Keratinocyte (primary cell): ENCODE results near the gene ALDH4A1. TPM values are rescaled to one million over a fixed set of nuclear protein-coding genes. Genes with fewer than 3 reads are reported as not detected.

ENCODE experiments used
- DNase-seq: peaks from one replicate; pipeline ENCODE4 v3.0.0-alpha.2; 2011; ENCODE audit warnings: low read depth, missing footprints, low spot score
- FAIRE-seq: peaks from 2 replicates; lab custom pipeline; 2011; peaks lifted over from hg19 to GRCh38; lab: Jason Lieb, UNC
- H2AFZ ChIP-seq: 2 replicates; pipeline ENCODE4 v1.6.0; 2012; ENCODE audit warnings: low read length, control low read depth, inconsistent platforms; ENCODE audit not compliant: control insufficient read depth
- H3K27ac ChIP-seq: 2 replicates; pipeline ENCODE4 v1.5.1; 2011; ENCODE audit warnings: low read length; ENCODE audit not compliant: control insufficient read depth, insufficient read depth
- H3K27me3 ChIP-seq: 3 replicates; pipeline ENCODE4 v1.6.0; 2011; ENCODE audit warnings: low read length; ENCODE audit not compliant: control insufficient read depth, insufficient read depth; ENCODE audit errors: extremely low read depth
- H3K36me3 ChIP-seq, 2 experiments: 2 replicates in 1 of 2; 3 replicates in 1 of 2; pipeline ENCODE4 v1.5.1; 2011; ENCODE audit warnings: low read length in 2 of 2, mild to moderate bottlenecking in 1 of 2; ENCODE audit not compliant: control insufficient read depth in 2 of 2, insufficient read depth in 2 of 2; ENCODE audit errors: extremely low read depth in 1 of 2
- H3K4me1 ChIP-seq: 3 replicates; pipeline ENCODE4 v1.5.1; 2011; ENCODE audit warnings: low read length; ENCODE audit not compliant: control insufficient read depth, insufficient read depth; ENCODE audit errors: extremely low read depth
- H3K4me2 ChIP-seq: 3 replicates; pipeline ENCODE4 v1.6.0; 2011; ENCODE audit warnings: low read depth, low read length; ENCODE audit not compliant: control insufficient read depth, insufficient read depth; ENCODE audit errors: extremely low read depth
- H3K4me3 ChIP-seq, 3 experiments: fragments of 200-600 bp in 1 of 3; sonication (generic) in 1 of 3; 2 replicates in 2 of 3; 3 replicates in 1 of 3; pipeline ENCODE4 v1.5.1; 2011 to 2016; ENCODE audit warnings: low read length in 3 of 3, mild to moderate bottlenecking in 3 of 3, control low read depth in 2 of 3, inconsistent platforms in 1 of 3, low read depth in 1 of 3, mixed read lengths in 1 of 3, mixed run types in 1 of 3, moderate library complexity in 1 of 3; ENCODE audit not compliant: control insufficient read depth in 2 of 3, insufficient read depth in 2 of 3; ENCODE audit errors: extremely low read depth in 1 of 3
- H3K79me2 ChIP-seq: 2 replicates; pipeline ENCODE4 v1.6.0; 2012; ENCODE audit warnings: low read length; ENCODE audit not compliant: control insufficient read depth, insufficient read depth
- H3K9ac ChIP-seq: 3 replicates; pipeline ENCODE4 v1.6.0; 2011; ENCODE audit warnings: low read length; ENCODE audit not compliant: control insufficient read depth, insufficient read depth; ENCODE audit errors: extremely low read depth
- H3K9me1 ChIP-seq: 3 replicates; pipeline ENCODE4 v1.6.0; 2011; ENCODE audit warnings: low read length; ENCODE audit not compliant: control insufficient read depth, insufficient read depth; ENCODE audit errors: extremely low read depth
- H3K9me3 ChIP-seq: 2 replicates; pipeline ENCODE4 v1.5.1; 2012; ENCODE audit warnings: low read depth, low read length; ENCODE audit not compliant: control insufficient read depth
- H4K20me1 ChIP-seq: 3 replicates; pipeline ENCODE4 v1.6.0; 2011; ENCODE audit warnings: low read length; ENCODE audit not compliant: control insufficient read depth, insufficient read depth; ENCODE audit errors: extremely low read depth
- EZH2 ChIP-seq: IDR thresholded peaks from one replicate; pipeline ENCODE4 v1.6.1; 2012; ENCODE audit warnings: inconsistent platforms, mild to moderate bottlenecking, low read length, moderate library complexity
- dilution Hi-C: fragments of 300-500 bp; cut with MboI; formaldehyde crosslinking; loops from one replicate; pipeline ENCODE4 v1.7.0; 2020; ENCODE audit warnings: low sequenced_read_pairs; ENCODE audit not compliant: extremely low pct_ligation_motif_present
- polyA plus RNA-seq, 5 experiments: library from polyadenylated mRNA; depleted of rRNA in 3 of 5; stranded (reverse) in 3 of 5; stranded (forward) in 1 of 5; unstranded in 1 of 5; fragments of >200 nt; gene quantifications; 1 replicate in 1 of 5; 2 replicates in 3 of 5; 3 replicates in 1 of 5; pipeline versions ENCODE4 v1.2.1 to v1.2.3, GENCODE V29; 2011 to 2012; ENCODE audit warnings: missing spikeins in 2 of 5, low read depth in 1 of 5, low replicate concordance in 1 of 5
- TF ChIP-seq, protein P1 (sequence below), 3 experiments: IDR thresholded peaks in 1 of 3; conservative IDR thresholded peaks in 1 of 3; optimal IDR thresholded peaks in 1 of 3; 2 replicates in 2 of 3; 3 replicates in 1 of 3; pipeline versions ENCODE3 to v1.5.1; 2011; ENCODE audit warnings: low read length in 3 of 3, mild to moderate bottlenecking in 3 of 3, moderate library complexity in 2 of 3, control low read depth in 1 of 3, inconsistent platforms in 1 of 3; ENCODE audit not compliant: insufficient read depth in 2 of 3; ENCODE audit errors: extremely low read depth in 1 of 3

Gene ALDH4A1
- polyA plus RNA-seq, 1 donor (not counting 4 experiments of a cell fraction or from before 2014, with no cell fraction given), result 52.7 TPM

DNA sequence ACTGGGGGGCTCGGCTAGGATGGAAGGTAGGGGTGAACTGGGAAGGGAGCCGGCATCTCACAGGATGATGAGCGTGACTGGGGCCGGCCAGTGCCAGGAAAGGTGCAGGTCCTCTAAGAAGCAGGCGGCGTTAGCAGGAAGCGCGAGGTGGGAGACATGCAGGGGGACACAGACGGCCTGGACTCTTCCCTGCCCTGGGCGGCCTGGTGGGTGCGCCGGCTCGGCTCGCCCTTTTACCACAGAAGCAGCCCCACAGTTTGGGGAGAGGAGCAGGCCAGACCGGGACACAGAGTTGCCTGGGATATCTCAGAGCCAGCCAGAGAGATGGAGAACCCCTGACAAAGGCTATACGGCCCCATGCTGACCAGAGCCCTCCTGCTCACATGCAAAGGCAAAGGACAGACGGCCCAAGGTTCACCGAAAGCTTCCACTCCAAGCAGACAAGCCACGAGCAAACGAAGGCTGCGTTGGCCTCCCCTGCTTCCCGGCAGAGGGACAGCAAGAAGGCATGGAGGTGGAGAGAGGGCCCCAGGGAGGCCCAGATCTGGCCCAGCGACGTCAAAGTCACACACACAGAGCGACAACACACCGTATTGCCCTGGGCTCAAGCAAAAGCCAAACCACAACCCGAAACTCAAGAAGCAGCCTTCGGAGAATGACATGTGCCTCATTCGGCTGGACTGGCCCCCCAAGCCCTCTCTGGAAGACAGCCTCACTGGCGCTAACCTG, 14.9 kb upstream of the ALDH4A1 start:
- Histone ChIP-seq H2AFZ (no peak overlapping the region), H3K79me2 (peaks cover 77% of the 10 kb centered on the region), H3K36me3 (peaks cover 36 to 63% of the 10 kb centered on the region in 2 experiments), H3K9ac (no peak overlapping the region), H3K27me3 (no peaks in the 10 kb centered on the region), H3K9me3 (no peaks in the 10 kb centered on the region), H4K20me1 (peaks cover 19% of the 10 kb centered on the region), H3K4me2 (no peak overlapping the region), H3K4me1 (peaks cover 11% of the 10 kb centered on the region), H3K4me3 (no peak overlapping the region), H3K27ac (no peak overlapping the region), H3K9me1 (peaks cover 5% of the 10 kb centered on the region)
- FAIRE-seq (no peak), DNase-seq (no peak)
- dilution Hi-C loops, result no loop called here
- TF ChIP-seq EZH2, result no peak
- TF ChIP-seq, protein P1, sequence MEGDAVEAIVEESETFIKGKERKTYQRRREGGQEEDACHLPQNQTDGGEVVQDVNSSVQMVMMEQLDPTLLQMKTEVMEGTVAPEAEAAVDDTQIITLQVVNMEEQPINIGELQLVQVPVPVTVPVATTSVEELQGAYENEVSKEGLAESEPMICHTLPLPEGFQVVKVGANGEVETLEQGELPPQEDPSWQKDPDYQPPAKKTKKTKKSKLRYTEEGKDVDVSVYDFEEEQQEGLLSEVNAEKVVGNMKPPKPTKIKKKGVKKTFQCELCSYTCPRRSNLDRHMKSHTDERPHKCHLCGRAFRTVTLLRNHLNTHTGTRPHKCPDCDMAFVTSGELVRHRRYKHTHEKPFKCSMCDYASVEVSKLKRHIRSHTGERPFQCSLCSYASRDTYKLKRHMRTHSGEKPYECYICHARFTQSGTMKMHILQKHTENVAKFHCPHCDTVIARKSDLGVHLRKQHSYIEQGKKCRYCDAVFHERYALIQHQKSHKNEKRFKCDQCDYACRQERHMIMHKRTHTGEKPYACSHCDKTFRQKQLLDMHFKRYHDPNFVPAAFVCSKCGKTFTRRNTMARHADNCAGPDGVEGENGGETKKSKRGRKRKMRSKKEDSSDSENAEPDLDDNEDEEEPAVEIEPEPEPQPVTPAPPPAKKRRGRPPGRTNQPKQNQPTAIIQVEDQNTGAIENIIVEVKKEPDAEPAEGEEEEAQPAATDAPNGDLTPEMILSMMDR (optimal IDR thresholded peaks at IDR 0.05 in 1 of 3, IDR thresholded peaks at IDR 0.05 in 1 of 3, conservative IDR thresholded peaks at IDR 0.05 in 1 of 3; ENCODE audit: extremely low read depth in 1 of 3, insufficient read depth in 2 of 3, low read length in 3 of 3), result no peak

DNA sequence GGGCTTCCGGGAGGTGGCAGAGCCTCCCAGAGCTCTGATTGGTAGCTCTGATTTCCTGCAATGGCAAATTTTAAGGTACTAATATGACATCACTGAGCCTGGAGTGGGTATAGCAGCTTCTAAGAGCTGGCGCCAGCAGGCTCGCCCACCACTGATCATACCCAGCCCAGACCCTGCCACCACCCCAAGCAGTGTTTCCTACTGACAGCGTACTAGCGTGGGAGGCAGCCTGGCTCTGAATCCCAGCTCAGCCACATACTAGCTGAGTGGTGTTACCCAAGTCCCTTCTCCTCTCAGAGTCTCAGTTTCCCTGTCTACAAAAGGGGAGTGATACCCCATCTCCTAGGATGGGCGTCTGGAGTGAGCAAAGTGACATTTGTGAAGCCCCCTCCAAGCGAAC, 13.0 kb upstream of the ALDH4A1 start:
- Histone ChIP-seq H3K4me3 (no peak overlapping the region), H3K4me1 (peaks cover 3% of the 10 kb centered on the region), H3K36me3 (peaks cover 39 to 65% of the 10 kb centered on the region in 2 experiments), H3K9me3 (no peaks in the 10 kb centered on the region), H3K9ac (no peak overlapping the region), H4K20me1 (peaks cover 12% of the 10 kb centered on the region), H3K4me2 (no peak overlapping the region), H3K27ac (no peak overlapping the region), H2AFZ (no peak overlapping the region), H3K9me1 (no peaks in the 10 kb centered on the region), H3K79me2 (peaks cover 64% of the 10 kb centered on the region), H3K27me3 (no peaks in the 10 kb centered on the region)
- TF ChIP-seq EZH2, result no peak
- TF ChIP-seq, protein P1 (optimal IDR thresholded peaks at IDR 0.05 in 1 of 3, IDR thresholded peaks at IDR 0.05 in 1 of 3, conservative IDR thresholded peaks at IDR 0.05 in 1 of 3; ENCODE audit: extremely low read depth in 1 of 3, insufficient read depth in 2 of 3, low read length in 3 of 3), result no peak
- dilution Hi-C loops, result no loop called here
- FAIRE-seq (no peak), DNase-seq (no peak)
